Spinal cord (tissue), 10 donors: Measurements from ENCODE around the gene MLLT11. TPM values are rescaled to one million over a fixed set of nuclear protein-coding genes. Genes with fewer than 3 reads are reported as not detected.

Experiments used
- DNase-seq, 6 donors: peaks; one replicate each; pipeline versions ENCODE4 v3.0.0 to v3.0.0-alpha.2; 2013 to 2015; ENCODE audit warnings: low spot score in 6 of 6, low read depth in 4 of 6
- H3K27ac ChIP-seq: one replicate; pipeline ENCODE4 v1.5.1; 2013; ENCODE audit warnings: low read depth, low read length, control low read depth
- H3K27me3 ChIP-seq: one replicate; pipeline ENCODE4 v1.6.1; 2013; ENCODE audit warnings: low read length; ENCODE audit not compliant: control insufficient read depth, insufficient read depth
- H3K36me3 ChIP-seq: one replicate; pipeline ENCODE4 v1.6.1; 2013; ENCODE audit warnings: low read length; ENCODE audit not compliant: control insufficient read depth, insufficient read depth
- H3K4me1 ChIP-seq: one replicate; pipeline ENCODE4 v1.6.1; 2013; ENCODE audit warnings: low read length; ENCODE audit not compliant: control insufficient read depth, insufficient read depth
- H3K4me3 ChIP-seq: one replicate; pipeline ENCODE4 v1.5.1; 2013; ENCODE audit warnings: low read depth, low read length, control low read depth
- H3K9me3 ChIP-seq: one replicate; pipeline ENCODE4 v1.6.1; 2013; ENCODE audit warnings: low read length; ENCODE audit not compliant: control insufficient read depth, insufficient read depth
- WGBS: methylation state at CpG from one replicate; pipeline ENCODE4 v1.1.5; 2013; ENCODE audit warnings: missing lambda C conversion rate; ENCODE audit not compliant: insufficient coverage; 5-methylcytosine and 5-hydroxymethylcytosine counted together
- long read RNA-seq, 4 donors: transcript quantifications; one replicate each; lab custom pipeline, GENCODE V29; 2026
- polyA plus RNA-seq, 2 donors: library from polyadenylated mRNA; unstranded; fragments of 120-200 nt; gene quantifications; one replicate each; pipeline ENCODE4 v1.2.1, GENCODE V29; 2013; ENCODE audit not compliant: insufficient read length in 2 of 2
- total RNA-seq, 2 donors: library from RNA; depleted of rRNA in 1 of 2; stranded (reverse); fragments of 120-200 nt in 1 of 2; fragments of >200 nt in 1 of 2; gene quantifications; one replicate each; pipeline versions ENCODE4 v1.2.3 to v1.2.4, GENCODE V29; 2013 to 2014
- donor health status: healthy.

The MLLT11 gene
- 10 to 100 TPM; 34.2 to 54.3 TPM for total RNA-seq
- polyA plus RNA-seq, result 100 to 1,000 TPM; 182 to 203 TPM
- long read RNA-seq, donor 1, full-length matches to known transcripts, result 279 of 292 reads
- long read RNA-seq, donor 1, partial matches to known transcripts, result 0 of 292 reads
- long read RNA-seq, donor 1, other reads (novel, unspliced or antisense), result 13 of 292 reads
- long read RNA-seq, donor 2, full-length matches to known transcripts, result 88 of 88 reads
- long read RNA-seq, donor 2, partial matches to known transcripts, result 0 of 88 reads
- long read RNA-seq, donor 2, other reads (novel, unspliced or antisense), result 0 of 88 reads
- long read RNA-seq, donor 3, full-length matches to known transcripts, result 128 of 199 reads
- long read RNA-seq, donor 3, partial matches to known transcripts, result 71 of 199 reads
- long read RNA-seq, donor 3, other reads (novel, unspliced or antisense), result 0 of 199 reads
- long read RNA-seq, donor 4, full-length matches to known transcripts, result 31 of 31 reads
- long read RNA-seq, donor 4, partial matches to known transcripts, result 0 of 31 reads
- long read RNA-seq, donor 4, other reads (novel, unspliced or antisense), result 0 of 31 reads

GRCh38 chr1:151060007-151060656 is at the start of gene MLLT11:
Gene MLLT11, plus strand, starts transcription at chr1:151060397. Its CDS starts 6,828 bp downstream, at chr1:151067225.
- H3K4me1 ChIP-seq, result peaks cover 41% of the 10 kb centered on the region
- no peaks in the 10 kb centered on the region for H3K9me3 ChIP-seq
- peaks cover 25% of the 10 kb centered on the region for H3K36me3 ChIP-seq
- peak within 1 kb of the TSS; percentile 98 for H3K27ac ChIP-seq
- 0% methylated on average over 9 of the region's 15 CpGs for WGBS
- H3K4me3 ChIP-seq, result peak within 1 kb of the TSS; percentile 94
- DNase-seq, result peak in 5 of 6 donors; percentile 85 to 99 (median 87)
- H3K27me3 ChIP-seq, result no peaks in the 10 kb centered on the region

- H3K4me1 ChIP-seq, result peaks cover 44% of the 10 kb centered on the region
- H3K36me3 ChIP-seq, result peaks cover 5% of the 10 kb centered on the region
- H3K27me3 ChIP-seq, result no peaks in the 10 kb centered on the region
- no peak overlapping the region for H3K27ac ChIP-seq
- 72% methylated on average over 2 of the region's 4 CpGs for WGBS
- DNase-seq, result no peak
- H3K4me3 ChIP-seq, result no peak overlapping the region
- no peaks in the 10 kb centered on the region for H3K9me3 ChIP-seq
These were observed 48.9 kb upstream of the MLLT11 start for GRCh38 chr1:151011154-151011850.

GRCh38 chr1:151012684-151013471 is 47.3 kb upstream of the MLLT11 start:
- H3K4me3 ChIP-seq, result no peak overlapping the region
- H3K9me3 ChIP-seq, result no peaks in the 10 kb centered on the region
- peaks cover 7% of the 10 kb centered on the region for H3K36me3 ChIP-seq
- no peaks in the 10 kb centered on the region for H3K27me3 ChIP-seq
- no peak for DNase-seq
- H3K27ac ChIP-seq, result peak overlapping the region; percentile 75
- peaks cover 30% of the 10 kb centered on the region for H3K4me1 ChIP-seq
- 90% methylated on average over 12 of the region's 14 CpGs for WGBS

- WGBS, result 47% methylated on average over 2 of the region's 2 CpGs
- Histone ChIP-seq H3K27ac (peak overlapping the region; percentile 75), H3K4me1 (peaks cover 28% of the 10 kb centered on the region), H3K27me3 (no peaks in the 10 kb centered on the region), H3K36me3 (peaks cover 7% of the 10 kb centered on the region), H3K9me3 (no peaks in the 10 kb centered on the region), H3K4me3 (no peak overlapping the region)
- DNase-seq, result peak in 2 of 6 donors; percentile 16 to 41
These were observed 46.7 kb upstream of the MLLT11 start for GRCh38 chr1:151013518-151013917.

- H3K27me3 ChIP-seq, result no peaks in the 10 kb centered on the region
- no peak overlapping the region for H3K27ac ChIP-seq
- H3K4me3 ChIP-seq, result no peak overlapping the region
- no peaks in the 10 kb centered on the region for H3K4me1 ChIP-seq
- 35% methylated on average over 4 of the region's 6 CpGs for WGBS
- no peaks in the 10 kb centered on the region for H3K9me3 ChIP-seq
- H3K36me3 ChIP-seq, result peaks cover 45% of the 10 kb centered on the region
- peak in 2 of 6 donors; percentile 79 to 83 for DNase-seq
These were observed 35.6 kb upstream of the MLLT11 start for GRCh38 chr1:151024540-151025146.

- Histone ChIP-seq H3K27ac (no peak overlapping the region), H3K4me1 (no peaks in the 10 kb centered on the region), H3K9me3 (no peaks in the 10 kb centered on the region), H3K36me3 (peaks cover 54% of the 10 kb centered on the region), H3K27me3 (no peaks in the 10 kb centered on the region), H3K4me3 (no peak overlapping the region)
- no peak for DNase-seq
These were observed 33.7 kb upstream of the MLLT11 start for GRCh38 chr1:151026460-151026859.

GRCh38 chr1:151032164-151032563 is 28.0 kb upstream of the MLLT11 start:
- H3K4me1 ChIP-seq, result no peaks in the 10 kb centered on the region
- H3K36me3 ChIP-seq, result peaks cover 56% of the 10 kb centered on the region
- H3K9me3 ChIP-seq, result no peaks in the 10 kb centered on the region
- 97% methylated on average over 4 of the region's 8 CpGs for WGBS
- DNase-seq, result no peak
- no peak overlapping the region for H3K27ac ChIP-seq
- no peaks in the 10 kb centered on the region for H3K27me3 ChIP-seq
- H3K4me3 ChIP-seq, result no peak overlapping the region

- H3K36me3 ChIP-seq, result peaks cover 33% of the 10 kb centered on the region
- H3K4me3 ChIP-seq, result no peak overlapping the region
- no peaks in the 10 kb centered on the region for H3K27me3 ChIP-seq
- no peaks in the 10 kb centered on the region for H3K4me1 ChIP-seq
- no peak for DNase-seq
- H3K9me3 ChIP-seq, result no peaks in the 10 kb centered on the region
- 100% methylated on average over 1 of the region's 3 CpGs for WGBS
- no peak overlapping the region for H3K27ac ChIP-seq
These were observed 25.0 kb upstream of the MLLT11 start for GRCh38 chr1:151035167-151035566.
